ENCODE results near the gene TUNAR.

DNA sequence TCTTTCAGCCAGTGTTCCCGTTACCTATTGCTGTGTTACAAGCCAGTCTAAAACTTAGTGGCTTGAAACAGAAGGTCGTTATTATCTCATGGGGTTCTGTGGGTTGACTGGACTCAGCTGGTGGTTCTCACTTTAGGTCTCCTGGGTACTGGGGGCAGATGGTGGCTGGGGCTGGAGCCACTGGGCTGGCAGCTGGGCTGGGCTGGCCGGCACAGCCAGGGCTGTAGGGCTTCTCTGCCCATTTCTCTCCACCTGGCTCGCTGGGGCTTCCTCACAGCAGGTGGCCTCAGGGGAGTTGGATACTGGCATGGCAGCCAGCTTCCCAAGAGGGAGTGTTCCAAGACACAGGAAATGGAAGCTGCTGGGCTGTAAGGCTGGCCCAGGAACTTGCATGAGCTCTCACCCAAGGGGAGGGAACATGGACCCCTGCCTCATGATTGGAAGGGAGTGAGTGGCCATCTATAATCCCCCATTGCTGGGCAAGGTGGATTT is 27.0 kb downstream of the TUNAR start:
- TF ChIP-seq PPARA (CRISPR knock-in tag; IDR thresholded peaks at IDR 0.05; ENCODE audit: borderline replicate concordance) (no peak), ESRRG (CRISPR knock-in tag; IDR thresholded peaks at IDR 0.05) (no peak), ZC3H10 (CRISPR knock-in tag; IDR thresholded peaks at IDR 0.05) (no peak)
